ENCODE results near the gene FFAR2. TPM values are rescaled to one million over a fixed set of nuclear protein-coding genes. Genes with fewer than 3 reads are reported as not detected.
A peak's percentile ranks its signal among the peaks of the same experiment; 100 is the strongest.

The FFAR2 gene
- total and polyA plus RNA-seq, 9 of the 15 experiments (the other 6 are each of a cell fraction or from before 2014, with no cell fraction given), result not detected

DNA sequence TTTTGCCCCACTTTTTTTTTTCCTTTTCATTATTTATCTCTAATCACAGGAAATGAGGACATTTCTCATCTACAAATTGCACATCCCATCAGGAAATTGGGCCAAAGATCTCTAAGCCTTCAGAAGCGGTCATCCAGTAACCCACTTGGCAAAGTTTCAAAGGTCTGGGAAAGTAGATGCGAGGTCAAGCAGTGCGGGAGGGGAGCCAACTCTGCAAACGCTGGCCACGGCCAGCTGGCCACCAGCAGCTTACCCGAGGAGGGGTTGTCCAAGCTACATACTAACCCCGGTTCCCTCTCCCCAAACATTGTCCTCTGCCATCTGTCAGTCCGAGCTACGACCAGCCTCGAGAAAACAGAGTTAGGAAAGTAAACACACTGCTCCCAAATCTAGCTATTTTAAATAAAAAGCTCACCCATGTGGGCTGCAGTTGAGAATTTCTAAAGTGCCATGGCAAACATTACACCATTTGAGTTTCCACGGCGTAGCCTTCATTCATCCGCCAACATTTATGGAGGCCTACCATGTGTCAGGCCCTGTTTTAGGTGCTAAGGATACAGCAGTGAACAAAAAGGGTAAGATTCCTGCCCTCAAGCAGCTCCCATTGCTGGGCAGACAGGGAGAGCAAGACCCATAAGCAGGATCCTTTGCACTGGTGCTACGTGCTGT lies 11.5 kb downstream of the FFAR2 start:
- 20% methylated on average over 14 of the region's 14 CpGs for WGBS (ENCODE audit: insufficient coverage, low coverage, missing lambda C conversion rate)
- Histone ChIP-seq H3K4me1 (replicated peaks in 1 of 2; ENCODE audit: control insufficient read depth in 2 of 2, insufficient read depth in 2 of 2, low read length in 2 of 2) (no peaks in the 10 kb centered on the region), H3K27ac (ENCODE audit: extremely low read depth, low read depth, low read length) (no peak overlapping the region), H3K9me3 (replicated peaks; ENCODE audit: control insufficient read depth, insufficient read depth, low read depth, low read length) (no peaks in the 10 kb centered on the region), H3K4me3 (no peak overlapping the region), H3K27me3 (ENCODE audit: control insufficient read depth in 2 of 2, insufficient read depth in 2 of 2, low read length in 2 of 2) (peaks cover 30 to 38% of the 10 kb centered on the region in 2 experiments; a peak in 4 of 5 replicates), H3K79me2 (ENCODE audit: control insufficient read depth, insufficient read depth, low read length) (no peaks in the 10 kb centered on the region), H3K9ac (ENCODE audit: insufficient read depth in 1 of 2, low read depth in 2 of 2, low read length in 2 of 2) (no peak overlapping the region), H3K9me1 (ENCODE audit: control insufficient read depth, insufficient read depth, low read length) (no peaks in the 10 kb centered on the region), H3K4me2 (ENCODE audit: insufficient read depth, low read length) (no peak overlapping the region), H4K20me1 (replicated peaks; ENCODE audit: control insufficient read depth, insufficient read depth, low read length) (no peaks in the 10 kb centered on the region), H2AFZ (ENCODE audit: low read depth, low read length) (no peak overlapping the region), H3K36me3 (ENCODE audit: control insufficient read depth, insufficient read depth, low read length) (no peaks in the 10 kb centered on the region)
- DNase-seq (ENCODE audit: extremely low read depth in 1 of 4, low spot score in 3 of 4) (peak in 1 of 4 experiments; percentile 5), FAIRE-seq (no peak), ATAC-seq (no peak)
- in situ Hi-C loops (cut with MboI) (loop anchor here (10.0 kb wide), 1 partner anchor 185 kb away; no protein-coding TSS in a partner anchor), intact Hi-C loops (cut with micrococcal nuclease) (no loop called here)
- TF ChIP-seq NFIC (IDR thresholded peaks at IDR 0.05) (peak; percentile 56; the same call in 1 of the 2 replicates), TEAD1 (CRISPR knock-in tag; IDR thresholded peaks at IDR 0.05) (no peak)
- ChIA-PET POLR2A (interaction anchor here (0.5 to 0.6 kb wide), 3 partner anchors 33 to 298 kb away, joined by 3 to 4 read pairs (median 3); no protein-coding TSS in a partner anchor), CTCF (ENCODE audit: low intra/inter-chr PET ratio) (no interaction called here)
- BruUV-seq (replicated peaks), result no TSS peak

DNA sequence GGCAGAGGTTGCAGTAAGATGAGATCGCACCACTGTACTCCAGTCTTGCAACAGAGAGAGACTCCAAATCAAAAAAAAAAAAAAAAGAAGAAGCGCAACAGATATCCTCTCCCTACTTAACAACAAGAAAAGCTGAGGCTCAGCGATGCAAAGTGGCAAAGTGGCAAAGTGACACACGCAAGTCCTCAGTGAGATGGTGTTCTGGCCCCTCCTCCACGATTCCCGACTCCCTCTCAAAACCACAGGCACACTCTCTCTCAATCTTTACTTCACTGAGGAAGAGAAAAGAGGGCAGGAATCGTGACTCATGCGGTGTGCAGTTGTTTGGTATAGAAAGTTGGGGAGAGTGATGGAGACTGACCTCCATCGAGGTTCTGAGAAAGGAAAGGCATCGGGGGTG lies 12.6 kb downstream of the FFAR2 start:
- no peak overlapping the region for H3K4me3 ChIP-seq
- H2AFZ ChIP-seq (ENCODE audit: low read depth, low read length), result no peak overlapping the region
- no peaks in the 10 kb centered on the region for H3K9me1 ChIP-seq (ENCODE audit: control insufficient read depth, insufficient read depth, low read length)
- no peak overlapping the region for H3K9ac ChIP-seq (ENCODE audit: insufficient read depth in 1 of 2, low read depth in 2 of 2, low read length in 2 of 2)
- no peaks in the 10 kb centered on the region for H3K36me3 ChIP-seq (ENCODE audit: control insufficient read depth, insufficient read depth, low read length)
- CTCF ChIA-PET (ENCODE audit: low intra/inter-chr PET ratio), result interaction anchor here (0.6 kb wide), 1 partner anchor 175 kb away, joined by 3 read pairs; no protein-coding TSS in a partner anchor
- H3K9me3 ChIP-seq (replicated peaks; ENCODE audit: control insufficient read depth, insufficient read depth, low read depth, low read length), result no peaks in the 10 kb centered on the region
- H3K79me2 ChIP-seq (ENCODE audit: control insufficient read depth, insufficient read depth, low read length), result no peaks in the 10 kb centered on the region
- 0% methylated on average over 7 of the region's 10 CpGs for WGBS (ENCODE audit: insufficient coverage, low coverage, missing lambda C conversion rate)
- intact Hi-C loops (cut with micrococcal nuclease), result no loop called here
- FAIRE-seq (no peak), DNase-seq (ENCODE audit: extremely low read depth in 1 of 4, low spot score in 3 of 4) (no peak), ATAC-seq (no peak)
- H3K27me3 ChIP-seq (ENCODE audit: control insufficient read depth in 2 of 2, insufficient read depth in 2 of 2, low read length in 2 of 2), result peaks cover 35 to 39% of the 10 kb centered on the region in 2 experiments; a peak in 4 of 5 replicates
- in situ Hi-C loops (cut with MboI), result loop anchor here (10.0 kb wide), 1 partner anchor 186 kb away; no protein-coding TSS in a partner anchor
- H3K27ac ChIP-seq (ENCODE audit: extremely low read depth, low read depth, low read length), result no peak overlapping the region
- no peak for TF ChIP-seq ZSCAN29 (IDR thresholded peaks at IDR 0.05)
- TF ChIP-seq BHLHE40 (IDR thresholded peaks at IDR 0.05; ENCODE audit: low read length), result 0 out of 2 replicates have a peak, but pooled peaks have one; percentile 22
- H4K20me1 ChIP-seq (replicated peaks; ENCODE audit: control insufficient read depth, insufficient read depth, low read length), result no peaks in the 10 kb centered on the region
- no TSS peak for BruUV-seq (replicated peaks)
- POLR2A ChIA-PET, result interaction anchor here (0.6 to 1.1 kb wide), 5 partner anchors 14 to 369 kb away, joined by 3 to 4 read pairs (median 3); no protein-coding TSS in a partner anchor
- H3K4me1 ChIP-seq (replicated peaks in 1 of 2; ENCODE audit: control insufficient read depth in 2 of 2, insufficient read depth in 2 of 2, low read length in 2 of 2), result no peaks in the 10 kb centered on the region
- H3K4me2 ChIP-seq (ENCODE audit: insufficient read depth, low read length), result no peak overlapping the region
